Measurements from ENCODE around the gene RGS12. TPM values are rescaled to one million over a fixed set of nuclear protein-coding genes. Genes with fewer than 3 reads are reported as not detected.

Gene RGS12
- total RNA-seq, 4 donors from 2014 or later = 3.5 to 63.8 (median 40.1) TPM

DNA sequence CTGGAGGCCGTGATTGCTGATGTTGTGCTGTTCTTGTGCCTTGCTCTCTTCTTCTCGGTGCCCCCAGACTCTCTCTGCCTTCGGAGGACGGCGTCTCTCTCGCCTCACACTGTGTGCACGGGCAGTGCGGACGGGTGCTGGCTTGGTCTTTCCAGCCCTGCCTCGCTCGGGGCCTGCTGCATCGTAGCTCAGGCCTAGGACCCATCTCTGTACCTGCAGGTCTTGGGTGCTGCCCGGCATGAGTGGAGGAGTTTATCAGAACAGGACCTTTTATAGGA lies 18.2 kb downstream of the RGS12 start:
- Histone ChIP-seq H3K27me3 (no peaks in the 10 kb centered on the region), H3K4me1 (no peaks in the 10 kb centered on the region), H3K36me3 (no peaks in the 10 kb centered on the region), H3K4me3 (no peak overlapping the region), H3K9me3 (no peaks in the 10 kb centered on the region), H3K27ac (no peak overlapping the region)
- intact Hi-C loops (cut with DNase I; ENCODE audit: low total_unique reads) = no loop called here
- no peak for DNase-seq
- TF ChIP-seq, protein P1, sequence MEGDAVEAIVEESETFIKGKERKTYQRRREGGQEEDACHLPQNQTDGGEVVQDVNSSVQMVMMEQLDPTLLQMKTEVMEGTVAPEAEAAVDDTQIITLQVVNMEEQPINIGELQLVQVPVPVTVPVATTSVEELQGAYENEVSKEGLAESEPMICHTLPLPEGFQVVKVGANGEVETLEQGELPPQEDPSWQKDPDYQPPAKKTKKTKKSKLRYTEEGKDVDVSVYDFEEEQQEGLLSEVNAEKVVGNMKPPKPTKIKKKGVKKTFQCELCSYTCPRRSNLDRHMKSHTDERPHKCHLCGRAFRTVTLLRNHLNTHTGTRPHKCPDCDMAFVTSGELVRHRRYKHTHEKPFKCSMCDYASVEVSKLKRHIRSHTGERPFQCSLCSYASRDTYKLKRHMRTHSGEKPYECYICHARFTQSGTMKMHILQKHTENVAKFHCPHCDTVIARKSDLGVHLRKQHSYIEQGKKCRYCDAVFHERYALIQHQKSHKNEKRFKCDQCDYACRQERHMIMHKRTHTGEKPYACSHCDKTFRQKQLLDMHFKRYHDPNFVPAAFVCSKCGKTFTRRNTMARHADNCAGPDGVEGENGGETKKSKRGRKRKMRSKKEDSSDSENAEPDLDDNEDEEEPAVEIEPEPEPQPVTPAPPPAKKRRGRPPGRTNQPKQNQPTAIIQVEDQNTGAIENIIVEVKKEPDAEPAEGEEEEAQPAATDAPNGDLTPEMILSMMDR (IDR thresholded peaks at IDR 0.05) = no peak
- TF ChIP-seq POLR2A (IDR thresholded peaks at IDR 0.05) = no peak

DNA sequence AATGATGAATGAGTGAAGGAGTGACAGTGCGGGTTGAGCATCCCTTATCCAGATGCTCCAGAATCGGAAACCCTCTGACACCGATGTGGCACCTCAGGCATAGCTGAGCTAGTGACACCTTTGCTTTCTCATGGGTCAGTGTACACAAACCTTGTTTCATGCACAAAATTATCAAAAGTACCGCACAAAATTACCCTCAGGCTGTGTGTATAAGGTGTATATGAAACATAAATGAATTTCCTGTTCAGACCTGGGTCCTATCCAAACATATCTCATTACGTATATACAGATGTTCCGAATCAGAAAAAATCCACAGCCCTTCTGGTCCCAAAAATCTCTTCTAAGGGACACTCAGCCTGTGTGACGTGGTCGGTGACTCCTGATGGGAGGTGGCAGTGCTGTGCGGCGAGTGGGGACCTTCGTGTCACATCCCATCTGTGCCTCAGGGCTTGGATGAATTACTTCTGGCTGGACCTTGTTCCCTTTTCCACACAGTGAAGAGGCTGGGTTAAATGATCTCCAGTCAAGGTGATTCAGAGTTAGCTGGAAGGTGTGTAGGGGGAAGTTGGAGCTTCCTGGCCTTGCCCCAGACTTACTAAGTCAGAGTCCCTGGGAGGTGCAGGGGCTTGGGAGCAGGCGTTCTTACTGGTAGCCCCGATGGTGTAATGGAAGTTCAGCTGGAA lies 18.8 kb downstream of the RGS12 start:
- H3K36me3 ChIP-seq = no peaks in the 10 kb centered on the region
- TF ChIP-seq POLR2A (IDR thresholded peaks at IDR 0.05) = no peak
- TF ChIP-seq, protein P1 (IDR thresholded peaks at IDR 0.05) = no peak
- DNase-seq = no peak
- H3K4me3 ChIP-seq = no peak overlapping the region
- no peaks in the 10 kb centered on the region for H3K9me3 ChIP-seq
- no peaks in the 10 kb centered on the region for H3K4me1 ChIP-seq
- H3K27ac ChIP-seq = no peak overlapping the region
- H3K27me3 ChIP-seq = no peaks in the 10 kb centered on the region
- intact Hi-C loops (cut with DNase I; ENCODE audit: low total_unique reads) = no loop called here

DNA sequence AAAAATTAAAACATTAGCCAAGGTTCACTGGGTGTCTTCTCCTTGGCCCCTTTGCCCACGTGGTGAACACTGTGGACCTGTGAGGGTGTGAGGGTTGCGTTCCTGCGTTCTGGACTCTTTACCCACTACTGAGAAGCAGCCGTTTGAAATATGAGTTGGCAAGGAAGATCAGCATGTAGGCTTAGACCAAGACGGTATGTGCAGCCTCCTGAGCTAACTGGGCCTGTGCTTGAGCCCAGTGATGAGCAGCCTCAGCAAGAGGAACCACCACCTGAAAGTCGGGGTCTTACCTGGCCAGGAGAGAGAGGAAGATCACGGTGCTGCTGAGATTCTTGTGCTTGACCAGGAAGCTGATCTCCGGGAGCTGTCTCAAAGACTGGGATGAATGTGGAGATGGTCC lies 19.5 kb downstream of the RGS12 start:
- H3K27ac ChIP-seq = no peak overlapping the region
- no peak overlapping the region for H3K4me3 ChIP-seq
- no peaks in the 10 kb centered on the region for H3K9me3 ChIP-seq
- TF ChIP-seq POLR2A (IDR thresholded peaks at IDR 0.05) = no peak
- TF ChIP-seq, protein P1 (IDR thresholded peaks at IDR 0.05) = no peak
- H3K4me1 ChIP-seq = no peaks in the 10 kb centered on the region
- DNase-seq = no peak
- H3K27me3 ChIP-seq = no peaks in the 10 kb centered on the region
- intact Hi-C loops (cut with DNase I; ENCODE audit: low total_unique reads) = no loop called here
- H3K36me3 ChIP-seq = no peaks in the 10 kb centered on the region

DNA sequence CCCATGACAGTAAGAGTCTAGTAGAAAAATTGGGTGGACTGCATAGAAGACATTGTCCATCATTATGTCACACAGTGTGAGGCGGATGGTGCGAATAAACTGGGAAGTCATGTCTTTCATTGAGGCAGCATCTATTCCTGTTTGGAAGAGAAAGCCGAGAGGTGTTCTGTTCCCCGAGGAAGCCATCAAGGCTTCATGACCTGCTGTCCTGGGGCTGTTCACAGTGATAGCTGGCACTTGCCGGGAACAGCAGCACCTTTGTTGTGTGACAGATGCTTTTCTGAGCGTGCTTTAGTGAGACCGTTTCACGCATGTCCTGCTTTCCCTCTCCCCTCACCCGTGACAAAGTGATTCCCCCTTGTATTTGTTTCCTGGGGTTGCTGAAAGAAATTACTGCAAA lies 20.3 kb downstream of the RGS12 start:
- no peak for TF ChIP-seq POLR2A (IDR thresholded peaks at IDR 0.05)
- TF ChIP-seq, protein P1 (IDR thresholded peaks at IDR 0.05) = no peak
- DNase-seq = no peak
- Histone ChIP-seq H3K36me3 (no peaks in the 10 kb centered on the region), H3K4me1 (no peaks in the 10 kb centered on the region), H3K4me3 (no peak overlapping the region), H3K27me3 (no peaks in the 10 kb centered on the region), H3K9me3 (no peaks in the 10 kb centered on the region), H3K27ac (no peak overlapping the region)
- intact Hi-C loops (cut with DNase I; ENCODE audit: low total_unique reads) = no loop called here

DNA sequence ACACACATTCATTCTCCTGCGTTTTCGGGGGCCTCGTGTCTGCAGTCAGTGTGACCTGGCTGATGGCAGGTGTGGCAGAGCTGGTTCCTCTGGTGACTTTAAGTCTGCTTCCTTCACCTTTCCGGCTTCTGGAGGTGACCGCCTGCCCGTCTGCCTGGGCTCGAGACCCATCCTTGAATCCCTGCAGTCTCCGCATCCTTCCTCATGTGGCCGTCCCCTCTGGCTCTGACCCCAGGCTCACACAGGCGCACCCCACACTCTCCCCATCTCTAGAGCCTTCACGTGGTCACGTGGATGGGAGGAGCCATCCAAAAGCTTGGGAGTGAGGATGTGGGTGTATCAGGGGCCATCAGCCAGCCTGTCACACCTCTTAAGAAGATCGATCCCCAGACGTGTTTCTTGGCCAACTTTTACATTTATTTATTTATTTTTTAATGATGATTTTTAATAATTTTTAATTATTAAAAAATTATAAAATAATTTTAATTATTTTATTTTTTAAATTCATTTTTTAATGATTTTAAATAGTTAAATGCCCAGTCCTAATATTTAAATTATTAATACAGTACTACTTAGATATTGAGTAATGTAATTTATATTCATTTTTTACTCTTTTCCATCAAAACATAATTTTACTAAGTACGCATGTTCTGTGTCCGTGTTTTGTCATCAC lies 20.9 kb downstream of the RGS12 start:
- no peaks in the 10 kb centered on the region for H3K36me3 ChIP-seq
- intact Hi-C loops (cut with DNase I; ENCODE audit: low total_unique reads) = no loop called here

More for the DNA sequence above, 20.9 kb downstream of the RGS12 start:
- Histone ChIP-seq H3K4me1 (no peaks in the 10 kb centered on the region), H3K9me3 (no peaks in the 10 kb centered on the region), H3K4me3 (no peak overlapping the region), H3K27me3 (no peaks in the 10 kb centered on the region), H3K27ac (no peak overlapping the region)
- no peak for DNase-seq
- TF ChIP-seq, protein P1 (IDR thresholded peaks at IDR 0.05) = no peak
- TF ChIP-seq POLR2A (IDR thresholded peaks at IDR 0.05) = no peak
